GM19351 (cell line): ENCODE results near the gene MYOCOS.
"Not testable (repeated sequence)": the region's sequence is repeated elsewhere in the genome, so short reads cannot be mapped to it uniquely, and the experiment has no call there.

Source experiments
- ATAC-seq: cut with Tn5 transposase; IDR thresholded peaks from one replicate; pipeline ENCODE4 v1.9.1; 2021; ENCODE audit warnings: mild to moderate bottlenecking, moderate library complexity; ENCODE audit not compliant: unreplicated experiment

Gene MYOCOS

GRCh38 chr1:171656206-171656605, 34.2 kb downstream of the MYOCOS start:
- ATAC-seq = not testable (repeated sequence)

GRCh38 chr1:171661076-171661650, 39.1 kb downstream of the MYOCOS start:
- ATAC-seq = no peak

GRCh38 chr1:171663036-171663853, 41.2 kb downstream of the MYOCOS start:
- ATAC-seq = no peak

GRCh38 chr1:171663854-171664575, 42.0 kb downstream of the MYOCOS start:
- no peak for ATAC-seq

- no peak for ATAC-seq
Measured at GRCh38 chr1:171664976-171665375, 42.9 kb downstream of the MYOCOS start.

- no peak for ATAC-seq
Measured at GRCh38 chr1:171666114-171666769, 44.2 kb downstream of the MYOCOS start.

- ATAC-seq = no peak
Measured at GRCh38 chr1:171668372-171668771, 46.3 kb downstream of the MYOCOS start.

- ATAC-seq = no peak
Measured at GRCh38 chr1:171670739-171671138, 48.7 kb downstream of the MYOCOS start.

GRCh38 chr1:171674431-171675405, 52.7 kb downstream of the MYOCOS start:
- ATAC-seq = no peak
